UCSD-AML1 (cell line): ENCODE measurements around the gene LAMA3.

Source experiments
- DNase-seq: peaks from one replicate; lab custom pipeline; 2025; ENCODE audit not compliant: unreplicated experiment; lab: John Stamatoyannopoulos, UW

The LAMA3 gene

GRCh38 chr18:23889907-23890306, 200.7 kb downstream of the LAMA3 start:
- no peak for DNase-seq

GRCh38 chr18:23890589-23890988, 201.3 kb downstream of the LAMA3 start:
- DNase-seq: no peak

- no peak for DNase-seq
These were observed 204.4 kb downstream of the LAMA3 start for GRCh38 chr18:23893653-23894052.

- DNase-seq: no peak
These were observed 205.5 kb downstream of the LAMA3 start for GRCh38 chr18:23894661-23895175.

GRCh38 chr18:23897291-23897690, 208.0 kb downstream of the LAMA3 start:
- DNase-seq: no peak

GRCh38 chr18:23897733-23898132, 208.5 kb downstream of the LAMA3 start:
- DNase-seq: no peak

GRCh38 chr18:23900994-23901393, 211.7 kb downstream of the LAMA3 start:
- DNase-seq: no peak

- DNase-seq: no peak
These were observed 213.1 kb downstream of the LAMA3 start for GRCh38 chr18:23902396-23902795.

- DNase-seq: no peak
These were observed 214.7 kb downstream of the LAMA3 start for GRCh38 chr18:23903971-23904370.

GRCh38 chr18:23906658-23907057, 217.4 kb downstream of the LAMA3 start:
- DNase-seq: no peak

GRCh38 chr18:23908827-23909226, 219.6 kb downstream of the LAMA3 start:
- no peak for DNase-seq

GRCh38 chr18:23910032-23910431, 220.8 kb downstream of the LAMA3 start:
- no peak for DNase-seq

- no peak for DNase-seq
These were observed 223.1 kb downstream of the LAMA3 start for GRCh38 chr18:23912356-23912755.

- no peak for DNase-seq
These were observed 227.1 kb downstream of the LAMA3 start for GRCh38 chr18:23916338-23916737.

GRCh38 chr18:23918395-23919032, 229.3 kb downstream of the LAMA3 start:
- peak; percentile 74 for DNase-seq

GRCh38 chr18:23920054-23920453, 230.8 kb downstream of the LAMA3 start:
- no peak for DNase-seq

- DNase-seq: no peak
These were observed 232.5 kb downstream of the LAMA3 start for GRCh38 chr18:23921716-23922285.

- no peak for DNase-seq
These were observed 233.7 kb downstream of the LAMA3 start for GRCh38 chr18:23922939-23923338.

- no peak for DNase-seq
These were observed 235.6 kb downstream of the LAMA3 start for GRCh38 chr18:23924813-23925212.

- no peak for DNase-seq
These were observed 237.3 kb downstream of the LAMA3 start for GRCh38 chr18:23926571-23926970.

GRCh38 chr18:23927821-23928746, 238.8 kb downstream of the LAMA3 start:
- DNase-seq: no peak
